ENCODE data around the gene RCAN2.

- TF ChIP-seq CTCF (IDR thresholded peaks at IDR 0.05) (no peak), EZH2phosphoT487 (IDR thresholded peaks at IDR 0.05) (no peak)
Observed at GRCh38 chr6:46174904-46175303, 316.3 kb downstream of the RCAN2 start.
